HG03439 (cell line): ENCODE data around the gene GSG1L.
"Not testable (repeated sequence)": the region's sequence is repeated elsewhere in the genome, so short reads cannot be mapped to it uniquely, and the experiment has no call there.

Source experiments
- ATAC-seq: cut with Tn5 transposase; IDR thresholded peaks from one replicate; pipeline ENCODE4 v1.9.1; 2021; ENCODE audit warnings: mild to moderate bottlenecking, moderate library complexity; ENCODE audit not compliant: unreplicated experiment

GSG1L gene

DNA sequence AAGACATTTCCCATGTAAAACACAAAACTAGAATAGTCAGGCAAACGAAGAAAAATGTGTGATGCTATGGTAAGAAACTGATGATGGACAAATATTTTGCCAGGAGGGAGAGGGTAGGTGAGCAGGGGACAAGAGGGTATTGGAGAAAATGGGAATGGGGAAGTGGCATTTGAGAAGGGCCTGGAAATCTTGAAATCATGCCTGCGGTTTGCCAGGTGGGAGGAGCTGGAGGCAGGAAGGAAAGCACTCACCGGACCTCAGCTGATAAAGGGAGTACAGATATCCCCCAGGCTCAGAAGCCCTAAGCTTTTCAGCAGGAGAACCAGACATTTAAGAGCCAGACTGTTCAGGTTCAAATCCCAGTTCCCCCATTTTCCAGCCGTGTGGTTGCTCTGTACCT, 103.6 kb downstream of the GSG1L start:
- ATAC-seq, result no peak

DNA sequence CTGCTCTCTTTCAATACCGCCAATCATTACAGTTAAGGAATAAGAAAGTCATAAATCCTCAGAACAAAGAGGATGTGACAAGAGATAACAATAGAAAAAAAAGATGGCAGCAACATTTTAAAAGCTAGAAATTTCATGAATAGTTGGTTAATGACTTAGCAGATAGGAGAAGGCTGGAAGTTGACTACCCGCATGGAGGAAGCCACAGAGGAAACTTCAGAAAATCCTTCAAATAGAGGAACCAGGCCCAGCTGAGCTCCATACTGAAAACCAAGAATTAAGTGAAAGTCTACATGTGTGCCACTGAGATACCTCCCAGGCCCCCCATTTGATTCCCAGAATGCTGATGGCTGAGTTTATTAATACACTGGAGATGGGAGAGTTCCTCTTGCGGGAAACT, 109.3 kb downstream of the GSG1L start:
- no peak for ATAC-seq

DNA sequence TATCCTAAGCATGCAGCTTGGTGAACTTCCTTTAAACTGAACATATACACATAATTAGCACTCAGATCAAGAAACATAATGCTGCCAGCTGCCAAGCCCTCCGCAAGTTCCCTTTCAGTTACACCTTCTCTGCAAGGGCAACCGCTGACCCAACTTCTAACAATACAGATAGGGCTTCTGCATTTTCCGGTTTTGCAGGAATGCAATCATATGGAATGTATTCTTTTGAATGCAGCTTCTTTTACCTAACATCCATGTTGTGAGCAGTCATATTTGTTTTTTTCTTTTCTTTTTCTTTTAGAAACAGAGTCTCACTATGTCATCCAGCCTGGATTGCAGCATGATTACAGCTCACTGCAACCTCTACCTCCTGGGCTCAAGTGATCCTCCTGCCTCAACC, 110.7 kb downstream of the GSG1L start:
- no peak for ATAC-seq

DNA sequence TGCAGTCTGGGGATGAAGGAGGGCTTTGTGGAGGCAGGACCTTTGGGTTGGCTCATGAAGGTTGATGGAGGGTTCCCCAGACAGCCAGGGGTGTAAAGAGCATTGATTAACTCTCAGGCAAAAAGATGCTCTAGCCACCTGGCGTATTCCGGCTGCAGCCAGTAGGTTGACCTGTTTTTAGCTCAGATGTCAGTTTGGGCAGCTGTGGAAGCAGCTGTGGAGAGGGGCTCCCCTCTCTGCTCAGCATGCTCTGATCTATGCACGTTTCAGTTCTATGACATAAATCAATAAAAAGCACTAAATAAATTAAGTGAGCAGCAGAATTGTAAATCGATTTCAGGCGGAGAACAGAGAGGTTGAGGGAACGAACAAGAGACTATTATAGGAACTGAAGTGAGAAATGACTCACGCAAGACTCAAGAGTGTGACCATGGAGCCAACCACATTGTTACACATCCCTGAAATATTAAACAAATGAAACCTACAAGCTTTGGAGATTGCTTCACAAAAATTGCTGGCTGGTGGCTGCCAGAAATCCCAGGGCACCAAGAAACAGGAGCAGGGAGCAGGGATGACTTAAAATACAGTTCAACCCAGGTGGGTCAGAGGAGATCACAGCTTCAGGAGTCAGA, 111.9 kb downstream of the GSG1L start:
- ATAC-seq, result no peak

DNA sequence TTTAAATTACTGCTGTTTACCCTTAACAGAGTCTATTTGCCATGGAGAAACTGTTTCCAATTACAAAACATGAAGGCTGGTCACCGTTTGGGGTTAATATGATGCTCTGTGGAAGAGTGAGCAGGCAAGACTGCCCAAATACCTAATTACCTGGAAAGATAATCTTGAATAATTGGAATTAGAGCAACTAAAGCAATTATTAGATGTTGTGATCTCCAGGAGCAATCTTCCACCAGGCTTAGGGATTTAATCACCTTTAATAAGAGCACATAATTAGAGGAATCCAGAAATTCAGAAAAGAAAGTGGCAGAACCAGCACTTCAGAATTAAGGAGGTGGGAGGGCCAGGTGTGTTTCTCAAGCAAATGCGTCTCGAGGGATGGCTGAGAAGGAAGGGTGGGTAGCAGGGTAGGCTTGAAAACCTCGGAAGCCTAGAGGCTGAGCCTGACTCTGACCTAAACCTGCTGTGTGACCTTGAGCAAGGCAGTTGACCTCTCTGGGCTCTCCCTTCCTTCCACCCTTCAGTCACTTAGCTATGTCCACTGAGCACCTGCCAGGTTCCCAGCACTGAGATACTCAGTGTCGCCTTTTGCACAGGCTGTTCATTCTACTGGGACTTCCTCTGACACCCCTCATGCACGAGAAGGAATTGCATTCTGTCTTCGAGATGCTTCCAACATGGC, 113.2 kb downstream of the GSG1L start:
- no peak for ATAC-seq

DNA sequence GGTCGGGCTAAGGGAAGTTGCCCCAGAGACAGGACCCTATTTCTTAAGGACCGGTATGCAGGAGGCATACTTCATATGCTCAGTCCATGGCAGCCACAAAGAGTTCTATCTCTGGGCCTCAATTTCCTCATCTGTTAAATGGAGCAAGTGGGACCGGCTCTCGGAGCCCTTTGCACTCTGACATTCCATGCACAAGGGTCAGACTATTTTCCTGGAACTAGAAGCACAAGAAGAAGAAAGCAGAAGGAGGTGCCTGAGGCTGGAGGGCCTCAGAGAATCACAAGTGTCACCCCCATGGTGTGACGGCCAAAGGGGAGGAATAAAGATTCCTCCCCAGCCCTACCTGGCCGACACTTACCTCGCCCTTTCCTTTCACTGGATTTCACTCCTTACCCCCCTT, 115.8 kb downstream of the GSG1L start:
- ATAC-seq, result no peak

DNA sequence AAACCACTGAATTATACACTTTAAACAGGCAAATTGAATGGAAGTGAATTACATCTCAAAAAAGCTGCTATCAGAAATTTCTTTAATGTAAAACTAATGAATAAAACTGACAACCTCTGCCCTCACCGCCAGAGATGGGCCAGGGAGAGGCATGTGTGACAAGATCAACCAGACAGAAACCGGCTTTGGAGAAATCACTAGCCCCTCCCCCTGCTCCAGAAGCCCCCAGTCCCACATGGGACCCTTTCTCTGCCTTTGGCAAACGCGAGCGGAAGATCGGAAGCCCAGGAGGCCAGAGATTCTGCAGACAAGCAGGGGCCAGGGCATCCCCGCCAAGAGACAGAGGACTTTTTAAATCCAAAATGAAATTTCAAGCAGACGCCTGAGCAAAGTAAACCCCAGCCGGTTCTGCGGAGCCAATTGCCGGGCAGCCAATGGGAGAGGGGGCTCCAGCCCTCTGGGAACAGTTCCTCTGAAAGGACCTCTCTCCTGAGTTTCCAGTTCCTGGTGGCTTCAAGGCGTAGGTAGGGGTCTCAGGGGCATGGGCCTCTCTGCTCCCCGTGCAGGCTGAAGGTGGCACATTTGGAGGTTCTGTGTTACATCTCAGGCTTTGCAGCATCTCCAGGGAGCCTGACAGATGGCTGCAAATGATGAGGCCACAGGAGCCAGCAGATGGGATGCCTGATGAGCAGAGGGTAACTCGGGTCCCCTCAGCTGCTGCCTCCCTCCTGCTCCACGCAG, 118.1 kb downstream of the GSG1L start:
- no peak for ATAC-seq

DNA sequence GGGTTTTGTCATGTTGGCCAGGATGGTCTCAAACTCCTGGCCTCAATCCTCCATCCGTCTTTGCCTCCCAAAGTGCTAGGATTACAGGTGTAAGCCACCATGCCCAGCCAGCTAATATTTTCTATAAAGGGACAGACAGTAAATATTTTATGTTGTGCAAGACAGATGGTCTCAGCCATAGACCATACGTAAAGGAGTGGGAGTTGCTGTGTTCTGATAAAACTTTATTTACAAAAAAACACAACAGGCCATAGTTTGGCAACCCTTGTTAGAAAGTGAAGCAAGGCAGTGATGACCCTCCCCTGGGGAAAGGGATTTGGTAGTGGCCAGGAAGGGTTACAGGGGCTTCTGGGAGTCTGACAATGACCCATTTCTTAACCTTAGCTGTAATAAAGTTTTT, 119.7 kb downstream of the GSG1L start:
- no peak for ATAC-seq

DNA sequence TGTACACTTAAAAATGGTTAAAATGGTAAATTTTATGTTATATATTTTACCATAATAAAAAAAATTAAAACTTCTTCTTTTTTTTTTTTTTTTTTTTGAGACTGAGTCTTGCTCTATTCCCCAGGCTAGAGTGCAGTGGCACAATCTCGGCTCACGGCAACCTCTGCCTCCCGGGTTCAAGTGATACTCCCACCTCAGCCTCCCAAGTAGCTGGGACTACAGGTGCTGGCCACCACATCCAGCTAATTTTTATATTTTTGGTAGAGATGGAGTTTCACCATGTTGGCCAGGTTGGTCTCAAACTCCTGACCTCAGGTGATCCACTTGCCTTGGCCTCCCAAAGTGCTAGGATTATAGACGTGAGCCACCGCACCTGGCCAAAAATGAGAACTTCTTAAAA, 121.4 kb downstream of the GSG1L start:
- ATAC-seq, result not testable (repeated sequence)

DNA sequence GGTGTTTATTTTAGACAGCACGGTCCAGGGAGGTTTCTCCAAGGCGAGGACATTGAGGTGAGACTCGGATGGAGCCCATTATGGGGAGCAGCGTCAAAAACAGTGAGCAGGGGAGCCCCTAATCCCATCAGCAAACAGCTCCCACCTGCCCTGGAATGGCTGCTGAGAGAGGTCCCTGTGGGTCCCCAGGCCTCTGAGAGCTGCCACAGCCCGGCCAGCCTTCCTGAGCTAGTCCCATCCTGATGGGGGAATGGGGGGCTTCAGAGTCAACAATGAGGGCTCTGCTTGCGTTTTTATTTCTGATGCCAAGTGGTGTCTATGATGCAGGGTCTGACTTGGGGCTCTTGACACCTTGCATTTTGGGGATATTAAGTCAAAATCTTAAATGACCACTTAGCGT, 128.4 kb downstream of the GSG1L start:
- ATAC-seq, result no peak

DNA sequence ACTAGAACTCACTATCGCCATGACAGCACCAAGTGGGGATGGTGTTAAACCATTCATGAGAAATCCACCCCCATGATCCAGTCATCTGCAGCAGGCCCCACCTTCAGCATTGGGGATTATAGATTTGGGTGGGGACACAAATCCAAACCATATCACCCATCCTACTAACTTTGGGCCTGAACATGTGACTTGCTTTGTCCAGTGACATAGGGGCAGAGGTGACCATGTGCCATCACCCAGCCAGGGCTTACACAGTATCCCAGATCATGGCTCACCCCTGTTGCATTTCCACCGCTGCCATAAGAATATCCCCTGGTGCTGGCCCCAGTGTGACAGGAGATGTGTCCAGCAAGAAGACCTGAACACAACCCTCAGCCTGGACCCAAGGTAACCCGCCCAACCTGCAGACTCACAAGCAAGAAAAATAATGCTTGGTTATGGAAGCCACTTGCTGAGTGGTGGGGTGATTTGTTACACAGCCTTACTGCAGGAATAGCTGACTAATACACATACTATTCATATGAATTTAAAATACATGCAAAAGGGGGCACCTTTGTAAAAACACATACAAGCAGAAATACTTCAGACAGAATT, 130.9 kb downstream of the GSG1L start:
- no peak for ATAC-seq

DNA sequence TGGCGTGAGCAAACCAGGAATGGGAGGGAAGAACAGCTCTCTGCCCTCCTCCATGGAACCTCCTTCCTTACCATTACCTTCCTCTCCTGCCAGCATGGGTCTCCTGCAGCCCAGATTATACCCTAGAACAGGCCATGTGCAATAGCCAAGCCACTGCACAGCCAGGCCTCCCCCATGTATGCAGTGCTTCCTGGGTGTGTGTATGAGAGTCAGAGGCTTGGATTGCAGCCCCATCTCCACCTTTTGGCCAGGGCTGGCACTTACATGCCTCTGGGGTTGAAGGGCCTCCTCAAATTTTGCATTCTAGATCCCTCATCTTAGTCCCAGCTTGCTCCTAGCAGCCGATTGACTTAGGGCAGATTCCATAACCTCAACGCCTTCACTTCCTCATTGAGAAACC, 133.7 kb downstream of the GSG1L start:
- no peak for ATAC-seq

DNA sequence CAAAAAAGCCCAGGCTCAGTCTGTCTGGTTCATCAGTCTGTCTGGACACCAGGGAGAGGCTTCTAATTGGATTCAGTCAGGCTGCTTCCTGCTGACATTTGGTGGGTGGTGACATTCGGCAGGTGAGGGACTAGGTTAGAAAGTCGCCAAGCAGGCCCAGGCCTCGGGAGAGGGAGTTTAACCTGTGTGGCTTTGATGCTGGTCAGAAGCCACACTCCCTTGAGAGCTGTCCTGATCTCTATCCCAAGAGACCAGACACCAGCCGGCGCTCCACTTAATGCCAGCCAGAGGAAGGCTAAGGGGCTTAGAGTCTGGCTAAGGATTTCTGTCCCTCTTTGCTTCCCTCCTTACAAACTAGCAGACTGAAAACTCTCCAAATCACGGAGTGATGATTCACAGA, 135.0 kb downstream of the GSG1L start:
- no peak for ATAC-seq

DNA sequence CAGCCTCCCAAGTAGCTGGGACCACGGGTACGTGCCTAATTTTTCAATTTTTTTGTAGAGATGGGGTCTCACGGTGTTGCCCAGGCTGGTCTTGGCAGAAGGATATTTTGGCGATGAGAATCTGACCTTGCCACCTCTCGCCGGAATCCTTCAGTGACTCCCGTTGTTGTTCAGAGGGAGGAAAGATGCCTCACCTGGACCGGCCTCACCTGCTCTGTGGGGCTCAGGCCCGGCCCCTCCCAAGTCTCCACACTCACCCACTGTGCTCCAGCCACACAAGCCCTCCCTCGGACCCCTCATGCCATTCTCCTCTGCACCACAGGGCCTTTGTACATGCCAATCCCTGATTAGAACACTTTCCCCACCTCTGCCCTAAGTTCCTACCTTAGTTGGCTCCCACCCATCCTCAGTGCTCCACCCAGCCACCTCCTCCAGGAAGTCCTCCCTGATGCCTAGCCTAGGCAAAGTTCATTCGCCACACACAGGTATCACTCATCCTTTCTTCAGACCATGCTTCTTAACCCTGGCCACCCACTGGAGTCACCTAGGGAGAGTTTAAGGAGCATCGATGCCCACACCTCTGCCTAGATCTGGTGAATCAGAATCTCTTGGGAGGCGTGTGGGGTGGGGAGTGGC, 136.1 kb downstream of the GSG1L start:
- ATAC-seq, result no peak

DNA sequence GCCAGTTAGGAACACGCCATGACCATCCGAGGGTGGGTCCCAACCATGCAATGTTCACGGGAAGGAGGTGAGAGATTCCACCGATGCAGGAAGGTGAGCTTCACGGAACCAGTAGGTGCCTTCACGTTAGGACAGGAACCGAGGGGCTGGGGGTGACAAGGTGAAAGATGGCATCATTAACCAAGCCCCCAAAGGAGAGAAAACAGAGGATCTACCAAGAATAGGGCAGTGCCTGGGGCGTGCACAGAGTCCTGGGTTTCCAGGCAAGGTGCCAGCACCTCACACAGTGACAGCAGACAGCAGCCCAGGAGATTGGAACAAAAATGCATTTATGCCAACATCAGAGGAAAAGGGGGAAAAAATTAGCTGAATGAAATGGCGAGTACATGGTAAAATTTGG, 137.9 kb downstream of the GSG1L start:
- no peak for ATAC-seq

DNA sequence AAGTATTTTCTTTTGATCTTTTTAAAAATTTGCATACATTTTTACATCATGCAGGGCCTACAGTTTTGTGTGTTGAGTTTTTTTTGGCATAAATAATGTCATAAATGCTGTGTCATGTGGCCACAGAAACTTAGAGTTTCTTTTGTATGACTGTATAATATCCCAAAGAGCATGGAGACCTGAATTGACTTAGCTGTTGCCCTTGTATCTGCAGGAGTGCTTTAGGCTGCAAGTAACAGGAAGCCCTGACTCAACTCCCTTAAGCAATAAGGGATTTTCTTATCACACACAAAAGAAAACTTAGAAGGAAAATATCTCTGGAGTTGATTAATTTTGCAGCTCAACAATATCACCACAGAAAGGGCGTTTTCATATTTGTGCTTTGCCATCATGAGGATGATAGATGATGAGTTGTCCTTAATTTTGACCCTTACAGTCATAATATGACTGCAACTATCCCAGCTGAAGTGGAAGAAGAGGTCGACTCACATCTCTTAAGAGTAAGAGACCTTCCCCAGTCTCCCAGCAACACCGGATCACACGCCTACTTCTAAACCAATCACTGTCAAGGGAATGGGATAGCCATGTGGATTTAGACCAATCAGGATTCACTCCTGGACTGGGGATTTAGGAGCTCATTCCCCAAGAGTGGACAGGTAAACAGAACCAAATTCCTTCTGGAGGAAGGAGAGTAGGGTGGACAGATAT, 138.9 kb downstream of the GSG1L start:
- no peak for ATAC-seq

DNA sequence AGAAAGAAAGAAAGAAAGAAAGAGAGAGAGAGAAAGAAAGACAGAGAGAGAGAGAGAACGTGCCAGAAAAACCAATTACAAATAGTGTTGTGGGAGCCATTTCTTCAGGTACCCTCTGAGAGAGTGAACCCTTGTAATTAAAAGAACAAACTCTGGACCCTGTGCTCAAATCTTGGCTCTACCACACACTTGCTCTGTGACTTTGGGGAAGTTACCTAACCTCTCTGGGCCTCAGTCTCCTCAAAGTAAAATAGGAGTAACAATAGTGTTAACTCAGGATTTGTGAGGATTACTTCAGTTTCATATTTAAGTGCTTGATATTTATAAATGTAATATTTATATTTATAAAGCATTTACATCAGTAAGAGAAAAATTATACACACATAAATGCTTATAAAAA, 139.8 kb downstream of the GSG1L start:
- ATAC-seq, result no peak

DNA sequence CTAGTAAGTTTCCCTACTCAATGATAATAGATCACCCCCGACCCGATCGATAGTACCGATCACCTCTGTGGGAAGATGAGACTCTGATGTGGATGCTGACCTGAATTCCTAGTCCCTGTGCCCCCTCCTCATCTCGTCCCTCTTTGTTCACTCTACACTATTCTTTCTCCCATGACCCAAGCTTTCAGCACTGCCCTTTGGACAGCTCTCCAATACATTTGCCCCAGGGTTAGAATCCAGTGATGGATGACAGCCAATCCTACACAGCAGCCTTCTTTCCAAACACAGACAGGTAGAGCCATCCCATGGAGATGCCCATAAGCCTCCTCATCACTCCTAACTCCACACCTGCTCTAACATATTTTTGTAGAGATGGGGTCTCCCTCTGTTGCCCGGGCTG, 141.1 kb downstream of the GSG1L start:
- no peak for ATAC-seq

DNA sequence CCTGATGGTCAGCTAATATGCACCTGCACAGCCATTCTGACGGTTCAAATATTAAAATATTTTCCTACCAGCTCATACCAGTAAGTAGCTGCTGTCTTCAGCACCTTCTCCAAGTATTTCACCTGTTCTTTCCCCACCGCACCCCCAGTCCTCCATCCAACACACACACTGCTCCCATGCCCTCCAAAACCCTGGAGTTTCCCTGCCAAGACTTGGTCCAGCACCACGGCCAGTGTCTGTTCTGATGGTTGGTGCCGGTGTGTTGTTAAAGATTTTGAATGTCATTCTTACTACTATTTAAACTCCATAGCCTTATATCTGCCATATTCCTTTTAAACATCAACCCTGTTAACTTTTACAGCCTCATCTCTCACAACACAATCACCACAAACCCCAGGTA, 142.4 kb downstream of the GSG1L start:
- no peak for ATAC-seq

DNA sequence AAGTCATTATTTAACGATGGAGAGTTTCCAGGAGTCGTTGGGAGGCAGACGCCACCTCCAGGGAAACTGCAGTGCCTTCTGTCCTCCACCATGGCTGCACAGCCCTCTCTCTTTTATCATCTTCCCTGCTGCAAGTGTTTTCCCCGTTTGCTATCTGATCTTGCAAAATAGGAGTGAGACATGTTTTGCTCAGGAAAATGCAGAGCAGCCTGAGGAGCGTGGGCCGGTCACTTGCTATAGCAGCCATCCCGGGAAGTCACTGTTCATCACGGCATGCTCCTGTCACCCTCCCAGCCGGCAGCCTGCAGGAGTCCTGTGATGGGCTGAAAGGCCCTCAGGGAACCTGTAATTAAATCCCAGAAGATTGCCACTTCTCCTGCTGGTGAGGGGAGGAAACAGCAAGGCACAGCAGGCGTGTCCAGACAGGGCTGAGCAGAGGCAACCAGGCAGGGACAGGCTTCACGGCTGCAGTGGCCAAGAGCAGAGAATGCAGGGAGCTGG, 143.1 kb downstream of the GSG1L start:
- ATAC-seq, result no peak

DNA sequence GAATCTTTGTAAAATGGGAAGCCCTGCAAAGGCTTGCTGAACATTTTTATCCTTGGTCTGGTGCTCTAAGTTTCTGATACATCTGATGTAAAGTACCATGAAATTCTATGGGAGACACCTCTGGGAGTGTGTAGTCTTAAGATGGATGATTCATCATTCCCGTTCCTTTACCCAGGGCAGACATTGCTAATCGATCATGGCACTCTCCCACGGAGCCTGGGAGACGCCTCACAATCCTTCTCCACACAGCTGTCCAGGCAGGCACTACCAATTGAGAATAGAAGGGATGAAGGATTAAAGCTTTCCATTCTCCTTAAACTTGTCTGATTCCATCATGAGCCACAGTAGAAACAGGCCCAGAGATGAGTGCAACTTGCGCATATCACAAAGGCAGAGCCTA, 144.8 kb downstream of the GSG1L start:
- ATAC-seq, result no peak
